Panc1 (cell line): ENCODE measurements around the gene OR2T8.

ENCODE experiments used
- CTCF ChIP-seq: fragments of 450-650 bp; IDR thresholded peaks from 2 replicates; pipeline ENCODE4 v1.5.1; 2017; ENCODE audit warnings: mild to moderate bottlenecking
- POLR2AphosphoS5 ChIP-seq: IDR thresholded peaks from 2 replicates; pipeline ENCODE4 v1.6.1; 2012; ENCODE audit warnings: mild to moderate bottlenecking, low read depth, low read length, moderate library complexity
- REST ChIP-seq, 2 experiments: IDR thresholded peaks; 2 replicates each; pipeline ENCODE4 v1.6.1; 2011 to 2012; ENCODE audit warnings: low read depth in 2 of 2, control low read depth in 1 of 2, low read length in 1 of 2, mild to moderate bottlenecking in 1 of 2, moderate library complexity in 1 of 2; ENCODE audit not compliant: insufficient read depth in 1 of 2
- SIN3A ChIP-seq: IDR thresholded peaks from 2 replicates; pipeline ENCODE4 v1.6.1; 2012; ENCODE audit warnings: low read depth, mild to moderate bottlenecking, low read length, moderate library complexity, borderline replicate concordance; ENCODE audit not compliant: insufficient read depth
- TCF7L2 ChIP-seq: IDR thresholded peaks from 2 replicates; pipeline ENCODE4 v1.6.1; 2011; ENCODE audit warnings: mild to moderate bottlenecking, low read depth, low read length, inconsistent platforms

GRCh38 chr1:247933989-247934388 lies 13.9 kb downstream of the OR2T8 start:
- TF ChIP-seq POLR2AphosphoS5: no peak
- no peak for TF ChIP-seq CTCF
- TF ChIP-seq TCF7L2: no peak
- no peak for TF ChIP-seq SIN3A
- no peak for TF ChIP-seq REST (IDR thresholded peaks at IDR 0.05; ENCODE audit: insufficient read depth in 1 of 2, low read depth in 2 of 2, low read length in 1 of 2)
